Measurements from ENCODE around the gene CSF2.

The CSF2 gene

DNA sequence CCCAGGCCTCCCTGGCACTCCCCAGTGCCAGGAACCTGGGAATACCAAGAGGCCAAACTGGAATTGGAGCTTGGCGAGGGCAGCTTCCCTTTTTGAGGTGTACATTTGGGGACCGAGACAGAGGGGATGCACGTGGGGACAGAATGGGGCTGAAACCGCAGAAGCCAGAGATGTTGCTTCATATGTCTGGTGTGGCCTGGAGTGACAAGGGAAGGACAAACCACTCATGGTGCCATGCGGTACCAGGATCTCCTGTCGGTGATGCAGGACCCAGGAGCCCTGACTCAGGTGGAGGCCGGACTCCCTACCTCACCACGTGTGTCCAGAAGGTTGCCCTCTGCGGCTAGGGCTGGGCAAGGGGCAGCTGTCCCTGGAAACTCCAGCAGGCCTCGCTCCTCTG is 4.0 kb upstream of the CSF2 start:
- no peak overlapping the region for H3K4me3 ChIP-seq (ENCODE audit: low read length)
- TF ChIP-seq, protein P1, sequence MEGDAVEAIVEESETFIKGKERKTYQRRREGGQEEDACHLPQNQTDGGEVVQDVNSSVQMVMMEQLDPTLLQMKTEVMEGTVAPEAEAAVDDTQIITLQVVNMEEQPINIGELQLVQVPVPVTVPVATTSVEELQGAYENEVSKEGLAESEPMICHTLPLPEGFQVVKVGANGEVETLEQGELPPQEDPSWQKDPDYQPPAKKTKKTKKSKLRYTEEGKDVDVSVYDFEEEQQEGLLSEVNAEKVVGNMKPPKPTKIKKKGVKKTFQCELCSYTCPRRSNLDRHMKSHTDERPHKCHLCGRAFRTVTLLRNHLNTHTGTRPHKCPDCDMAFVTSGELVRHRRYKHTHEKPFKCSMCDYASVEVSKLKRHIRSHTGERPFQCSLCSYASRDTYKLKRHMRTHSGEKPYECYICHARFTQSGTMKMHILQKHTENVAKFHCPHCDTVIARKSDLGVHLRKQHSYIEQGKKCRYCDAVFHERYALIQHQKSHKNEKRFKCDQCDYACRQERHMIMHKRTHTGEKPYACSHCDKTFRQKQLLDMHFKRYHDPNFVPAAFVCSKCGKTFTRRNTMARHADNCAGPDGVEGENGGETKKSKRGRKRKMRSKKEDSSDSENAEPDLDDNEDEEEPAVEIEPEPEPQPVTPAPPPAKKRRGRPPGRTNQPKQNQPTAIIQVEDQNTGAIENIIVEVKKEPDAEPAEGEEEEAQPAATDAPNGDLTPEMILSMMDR (conservative IDR thresholded peaks at IDR 0.05; ENCODE audit: low read depth, low read length) = no peak
- no peak for DNase-seq (ENCODE audit: low read depth)

DNA sequence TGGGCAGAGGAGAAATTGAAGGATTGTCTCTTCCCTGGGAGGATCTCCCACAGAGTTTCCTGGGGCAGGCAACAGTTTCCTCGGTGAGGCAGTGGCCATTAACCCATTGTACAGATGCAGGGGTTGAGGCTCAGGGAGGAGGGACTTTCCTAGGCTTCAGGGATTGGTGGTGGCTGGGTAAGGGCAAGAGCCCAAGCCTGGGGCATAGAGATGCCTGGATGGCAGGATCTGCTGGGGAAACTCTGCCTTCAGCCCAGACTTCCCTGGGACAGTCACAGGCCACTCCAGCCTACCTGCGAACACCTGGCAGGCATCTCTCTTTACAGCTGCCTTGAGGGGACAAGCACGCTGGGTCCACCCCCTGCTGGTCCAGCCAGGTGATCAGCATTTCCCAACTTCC is 3.6 kb upstream of the CSF2 start:
- TF ChIP-seq, protein P1 (conservative IDR thresholded peaks at IDR 0.05; ENCODE audit: low read depth, low read length) = no peak
- H3K4me3 ChIP-seq (ENCODE audit: low read length) = no peak overlapping the region
- DNase-seq (ENCODE audit: low read depth) = no peak

DNA sequence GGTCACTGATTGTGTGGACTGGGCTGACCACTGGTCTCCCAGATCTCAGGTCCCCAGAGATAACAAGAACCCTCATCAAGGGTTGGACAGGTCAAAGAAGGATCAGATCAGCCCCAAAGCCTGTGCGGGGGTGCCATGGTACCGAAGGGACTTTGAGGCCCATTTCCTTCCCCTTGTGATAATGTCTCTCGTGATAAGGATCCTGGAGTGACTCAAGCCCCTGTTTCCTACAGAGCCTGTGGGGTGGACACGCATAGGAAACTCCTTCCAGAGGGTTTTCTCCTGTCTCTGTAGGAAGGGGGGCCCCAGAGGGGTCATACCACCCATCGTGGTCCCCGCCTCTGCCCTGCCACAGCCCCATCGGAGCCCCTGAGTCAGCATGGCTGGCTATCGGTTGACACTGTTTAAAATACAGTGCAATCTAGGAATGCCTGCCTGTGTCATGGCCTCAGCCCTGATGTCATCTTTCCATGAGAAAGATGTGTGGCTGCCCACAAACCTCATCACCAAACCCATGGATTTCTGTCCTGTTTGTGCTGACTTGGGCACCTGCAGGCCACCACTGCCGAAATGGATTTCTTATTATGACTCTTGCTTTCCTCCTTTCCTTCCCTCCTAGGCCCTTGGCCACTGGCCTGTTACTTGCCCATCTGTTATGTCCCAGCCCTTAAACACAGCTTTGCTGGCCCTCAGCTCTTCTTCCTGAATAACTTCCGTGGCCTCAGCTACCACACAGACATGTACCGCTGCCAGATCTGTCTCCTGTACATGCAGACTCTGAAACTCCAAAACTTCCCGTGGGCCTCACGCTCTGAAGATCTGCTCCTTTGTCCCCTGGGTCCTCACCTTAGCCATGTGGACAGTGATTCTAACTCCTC is 2.9 kb upstream of the CSF2 start:
- TF ChIP-seq, protein P1 (conservative IDR thresholded peaks at IDR 0.05; ENCODE audit: low read depth, low read length) = no peak
- no peak overlapping the region for H3K4me3 ChIP-seq (ENCODE audit: low read length)
- DNase-seq (ENCODE audit: low read depth) = no peak

DNA sequence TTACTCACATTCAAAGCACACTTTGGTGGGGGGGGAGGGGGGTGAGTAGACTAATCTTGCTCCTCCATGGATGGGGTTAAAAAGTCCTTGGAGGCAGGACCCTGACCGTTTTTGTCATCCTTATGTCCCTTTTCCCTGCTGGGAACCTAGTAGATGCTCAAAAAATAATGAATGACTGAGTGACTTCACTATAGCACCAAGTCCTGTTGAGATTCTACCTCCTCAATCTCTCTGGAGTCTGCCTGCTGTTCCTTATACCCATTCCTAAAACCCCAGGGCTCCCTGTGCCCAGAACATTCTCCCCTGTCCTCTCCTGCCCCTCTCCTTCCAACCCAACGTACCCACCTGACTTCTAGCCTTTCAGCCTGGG is 2.3 kb upstream of the CSF2 start:
- TF ChIP-seq, protein P1 (conservative IDR thresholded peaks at IDR 0.05; ENCODE audit: low read depth, low read length) = no peak
- no peak for DNase-seq (ENCODE audit: low read depth)
- H3K4me3 ChIP-seq (ENCODE audit: low read length) = no peak overlapping the region

DNA sequence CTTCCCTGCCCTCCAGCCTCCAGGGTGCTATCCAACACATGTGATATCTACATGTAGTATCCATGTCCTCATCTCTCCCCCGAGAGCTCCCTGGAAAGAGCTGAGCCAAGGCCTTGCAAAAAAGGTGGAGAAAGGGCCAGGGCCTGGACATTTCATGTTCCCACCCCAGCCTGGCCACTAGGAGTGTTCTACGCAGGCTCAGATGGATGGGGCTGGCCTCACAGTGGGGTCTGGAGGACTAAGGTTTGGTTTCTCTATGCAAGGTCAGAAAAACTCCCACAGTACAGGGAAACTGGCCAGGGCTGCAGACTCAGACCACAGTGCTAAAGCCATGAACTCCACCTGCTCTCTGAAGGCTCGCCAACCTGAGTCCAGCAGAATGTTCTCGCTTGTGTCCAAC is 1.5 kb upstream of the CSF2 start:
- DNase-seq (ENCODE audit: low read depth) = no peak

DNA sequence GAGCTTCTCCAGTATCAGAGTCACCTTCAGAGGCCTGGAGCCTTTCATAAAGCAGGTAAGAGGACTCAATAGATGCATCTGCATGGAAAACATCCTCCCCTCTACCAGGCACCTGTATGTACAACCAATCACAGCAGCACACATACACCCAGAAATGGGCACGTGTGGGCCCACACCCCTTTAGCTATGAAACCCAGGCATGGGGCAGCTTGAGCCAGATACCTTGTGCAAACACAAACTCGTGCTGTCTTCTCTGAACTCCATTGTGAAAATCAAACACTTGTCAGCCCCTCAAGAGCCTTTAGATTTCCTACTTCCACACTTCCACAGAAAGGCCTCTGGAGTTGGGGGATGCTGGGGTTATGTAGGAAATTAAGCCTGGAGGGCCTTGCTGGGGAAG is 1.1 kb upstream of the CSF2 start:
- DNase-seq (ENCODE audit: low read depth) = no peak
- no peak overlapping the region for H3K4me3 ChIP-seq (ENCODE audit: low read length)
- TF ChIP-seq, protein P1 (conservative IDR thresholded peaks at IDR 0.05; ENCODE audit: low read depth, low read length) = no peak

More for the DNA sequence above, 1.5 kb upstream of the CSF2 start:
- TF ChIP-seq, protein P1 (conservative IDR thresholded peaks at IDR 0.05; ENCODE audit: low read depth, low read length) = no peak
- no peak overlapping the region for H3K4me3 ChIP-seq (ENCODE audit: low read length)

Measured in retinal pigment epithelial cell (primary cell).